Adrenal gland (tissue), 12 donors: Measurements from ENCODE around the gene ZDHHC4. TPM values are rescaled to one million over a fixed set of nuclear protein-coding genes. Genes with fewer than 3 reads are reported as not detected.
"Not testable (repeated sequence)": the region's sequence is repeated elsewhere in the genome, so short reads cannot be mapped to it uniquely, and the experiment has no call there.

ENCODE experiments used
- DNase-seq, 7 donors: peaks; one replicate each; pipeline ENCODE4 v3.0.0-alpha.2; 2019 to 2020
- H3K27ac ChIP-seq, 5 donors: fragments of 200-600 bp; sonication (generic) in 4 of 5; 1 replicate in 3 of 5; 2 replicates in 2 of 5; pipeline versions ENCODE4 v1.5.1 to v1.8.0; 2016 to 2020; ENCODE audit warnings: mild to moderate bottlenecking in 1 of 5
- H3K27me3 ChIP-seq: fragments of 200-600 bp; 2 replicates; pipeline ENCODE4 v1.8.0; 2021
- H3K36me3 ChIP-seq, 2 donors: fragments of 200-600 bp; replicated peaks in 1 of 2; 1 replicate in 1 of 2; 2 replicates in 1 of 2; pipeline versions ENCODE4 v1.5.1 to v1.8.0; 2018 to 2022
- H3K4me1 ChIP-seq, 2 donors: fragments of 200-600 bp; replicated peaks in 1 of 2; 1 replicate in 1 of 2; 2 replicates in 1 of 2; pipeline versions ENCODE4 v1.5.1 to v1.8.0; 2018 to 2021
- H3K4me3 ChIP-seq, 4 donors: fragments of 200-600 bp; sonication (generic) in 3 of 4; one replicate each; pipeline ENCODE4 v1.5.1; 2016 to 2018
- H3K9me3 ChIP-seq, 3 donors: fragments of 200-600 bp; sonication (generic) in 1 of 3; replicated peaks in 1 of 3; 1 replicate in 2 of 3; 2 replicates in 1 of 3; pipeline versions ENCODE4 v1.5.1 to v1.8.0; 2016 to 2021
- POLR2A ChIP-seq, 2 donors: fragments of 450-650 bp; IDR thresholded peaks; one replicate each; pipeline ENCODE4 v1.6.1; 2017; ENCODE audit warnings: antibody characterized with exemption in 2 of 2, mild to moderate bottlenecking in 2 of 2, moderate library complexity in 1 of 2
- WGBS, 4 donors: extraction: QIAGEN DNeasy Blood & Tissue Kit in 2 of 4; methylation state at CpG; one replicate each; pipeline versions ENCODE4 v1.1.5 to v1.1.7; 2013 to 2017; 5-methylcytosine and 5-hydroxymethylcytosine counted together
- intact Hi-C, 2 donors: fragments of 100-400 bp; cut with DNase I; formaldehyde crosslinking; loops; one replicate each; pipeline versions ENCODE4 v1.14.1 to v1.15.0; 2022 to 2023
- polyA plus RNA-seq, 3 donors: library from polyadenylated mRNA; stranded (reverse); fragments of 200-250 nt in 2 of 3; fragments of 350-450 nt in 1 of 3; fragmentation: Illumina TruSeq in 1 of 3; extraction: RNeasy Lipid Tissue Mini Kit (QIAGEN cat#74804) in 1 of 3; gene quantifications; one replicate each; pipeline ENCODE4 v1.2.3, GENCODE V29; 2013 to 2014
- total RNA-seq, 9 donors: library from RNA; depleted of rRNA in 4 of 9; stranded (reverse); fragments of >200 nt in 4 of 9; fragments of 120-200 nt in 1 of 9; fragmentation: NEBNext Ultra II Directional in 1 of 9; extraction: Animal tissue kit (Norgen Biotek cat#: 25700) in 1 of 9; gene quantifications; one replicate each; pipeline versions ENCODE4 v1.1.0 to v1.2.4, GENCODE V29; 2013 to 2023
- TF ChIP-seq, protein P1 (sequence below), 6 experiments: fragments of 450-650 bp in 4 of 6; fragments of 200-600 bp in 2 of 6; sonication (generic) in 1 of 6; IDR thresholded peaks; 1 replicate in 5 of 6; 2 replicates in 1 of 6; pipeline versions ENCODE4 v1.5.1 to v1.8.0; 2016 to 2021; ENCODE audit warnings: antibody characterized with exemption in 6 of 6, mild to moderate bottlenecking in 2 of 6, moderate library complexity in 1 of 6
- donor health status: healthy with polysubstance abuse.
- donor health status: Bipolar disorder and iron deficiency.
- donor health status: DM: yes; HTN: yes; CAD: no.
- donor health status: DM: no; HTN: no; CAD: no.
- donor health status: DM: no; HTN: no; CAD: no.
- donor health status: DM: yes; HTN: yes; CAD: no.

The ZDHHC4 gene
- total and polyA plus RNA-seq, 12 donors, result 38.5 to 115 (median 70.4) TPM

DNA sequence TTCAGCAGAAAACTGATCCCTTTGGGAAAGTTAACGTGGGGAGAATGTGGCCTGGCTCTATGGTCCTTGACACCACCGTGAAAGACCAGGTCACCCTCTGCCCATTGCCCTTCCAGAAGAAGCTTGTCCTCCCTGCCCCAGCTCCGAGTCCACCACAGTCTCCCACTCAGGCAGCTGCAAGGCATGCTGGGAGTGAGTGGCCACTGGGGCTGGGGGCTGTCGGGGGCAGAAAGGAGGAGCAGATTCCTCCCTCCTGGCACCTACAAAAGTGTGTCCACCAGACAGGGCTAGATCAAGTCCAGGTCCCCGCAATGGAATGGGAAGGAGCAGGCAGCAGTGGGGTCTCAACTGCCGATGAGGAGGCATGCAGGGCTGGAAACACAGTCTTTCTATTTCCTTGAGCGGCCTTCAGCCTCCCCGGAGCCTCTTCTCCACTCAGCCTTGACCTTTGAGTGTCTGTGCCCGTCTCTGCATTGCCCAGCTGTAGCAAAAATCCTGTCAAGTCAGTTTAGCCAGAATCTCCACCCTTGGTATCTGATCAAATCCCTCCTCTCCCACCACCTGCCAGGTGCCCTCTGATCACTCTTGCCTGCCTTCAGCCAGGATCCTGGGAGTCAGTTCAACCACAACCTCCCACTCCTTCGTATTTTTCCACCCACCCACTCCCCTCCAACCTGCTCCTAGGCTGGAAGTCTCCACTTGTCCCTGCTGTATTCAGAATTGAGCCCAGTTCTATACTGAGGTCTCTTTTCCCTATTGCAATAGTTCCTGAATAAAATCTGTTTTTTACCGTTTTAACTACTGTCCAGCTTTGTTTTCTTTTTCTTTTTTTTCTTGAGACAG, 53.0 kb downstream of the ZDHHC4 start:
- Histone ChIP-seq H3K36me3 (no peaks in the 10 kb centered on the region), H3K4me1 (no peaks in the 10 kb centered on the region), H3K9me3 (no peaks in the 10 kb centered on the region), H3K4me3 (no peak overlapping the region), H3K27ac (no peak overlapping the region), H3K27me3 (no peaks in the 10 kb centered on the region)
- TF ChIP-seq, protein P1, sequence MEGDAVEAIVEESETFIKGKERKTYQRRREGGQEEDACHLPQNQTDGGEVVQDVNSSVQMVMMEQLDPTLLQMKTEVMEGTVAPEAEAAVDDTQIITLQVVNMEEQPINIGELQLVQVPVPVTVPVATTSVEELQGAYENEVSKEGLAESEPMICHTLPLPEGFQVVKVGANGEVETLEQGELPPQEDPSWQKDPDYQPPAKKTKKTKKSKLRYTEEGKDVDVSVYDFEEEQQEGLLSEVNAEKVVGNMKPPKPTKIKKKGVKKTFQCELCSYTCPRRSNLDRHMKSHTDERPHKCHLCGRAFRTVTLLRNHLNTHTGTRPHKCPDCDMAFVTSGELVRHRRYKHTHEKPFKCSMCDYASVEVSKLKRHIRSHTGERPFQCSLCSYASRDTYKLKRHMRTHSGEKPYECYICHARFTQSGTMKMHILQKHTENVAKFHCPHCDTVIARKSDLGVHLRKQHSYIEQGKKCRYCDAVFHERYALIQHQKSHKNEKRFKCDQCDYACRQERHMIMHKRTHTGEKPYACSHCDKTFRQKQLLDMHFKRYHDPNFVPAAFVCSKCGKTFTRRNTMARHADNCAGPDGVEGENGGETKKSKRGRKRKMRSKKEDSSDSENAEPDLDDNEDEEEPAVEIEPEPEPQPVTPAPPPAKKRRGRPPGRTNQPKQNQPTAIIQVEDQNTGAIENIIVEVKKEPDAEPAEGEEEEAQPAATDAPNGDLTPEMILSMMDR (IDR thresholded peaks at IDR 0.05), result no peak
- no peak for TF ChIP-seq POLR2A (IDR thresholded peaks at IDR 0.05)
- WGBS, 4 donors, result 49 to 51% (median 51%) methylated on average over 9 to 11 of the region's 11 CpGs
- no peak for DNase-seq
- intact Hi-C loops, result no loop called here

DNA sequence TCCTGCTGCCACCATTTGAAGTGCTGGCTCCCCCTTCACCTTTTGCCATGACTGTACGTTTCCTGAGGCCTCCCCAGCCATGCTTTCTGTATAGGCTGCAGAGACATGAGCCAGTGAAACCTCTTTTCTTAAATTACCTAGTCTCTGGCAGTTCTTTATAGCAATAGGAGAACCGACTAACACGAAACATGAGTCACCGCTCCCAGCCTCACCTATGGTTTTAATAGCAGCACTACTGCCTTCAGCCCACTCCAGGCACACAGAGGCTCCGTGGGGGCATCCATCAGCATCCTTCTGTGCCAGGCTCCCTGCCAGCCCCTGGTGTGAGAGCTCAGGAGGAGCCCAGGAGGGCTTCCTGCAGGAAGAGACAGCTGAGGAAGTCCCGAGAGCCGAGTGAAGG, 54.4 kb downstream of the ZDHHC4 start:
- DNase-seq, result no peak
- Histone ChIP-seq H3K27me3 (no peaks in the 10 kb centered on the region), H3K9me3 (no peaks in the 10 kb centered on the region), H3K4me3 (no peak overlapping the region), H3K4me1 (peaks cover 0 to 4% of the 10 kb centered on the region in 2 donors), H3K27ac (no peak overlapping the region), H3K36me3 (no peaks in the 10 kb centered on the region)
- 73 to 86% (median 79%) methylated on average over 7 of the region's 7 CpGs for WGBS, 4 donors
- TF ChIP-seq, protein P1 (IDR thresholded peaks at IDR 0.05), result no peak
- TF ChIP-seq POLR2A (IDR thresholded peaks at IDR 0.05), result no peak
- intact Hi-C loops, result no loop called here

- H3K36me3 ChIP-seq, result no peaks in the 10 kb centered on the region
- no peak for TF ChIP-seq POLR2A (IDR thresholded peaks at IDR 0.05)
- TF ChIP-seq, protein P1 (IDR thresholded peaks at IDR 0.05), result no peak
- no peak overlapping the region for H3K4me3 ChIP-seq
- no peaks in the 10 kb centered on the region for H3K27me3 ChIP-seq
- no peak for DNase-seq
- H3K9me3 ChIP-seq, result no peaks in the 10 kb centered on the region
- intact Hi-C loops, result no loop called here
- 77 to 83% (median 80%) methylated on average over 8 of the region's 8 CpGs for WGBS, 4 donors
- H3K4me1 ChIP-seq, result peaks cover 0 to 16% of the 10 kb centered on the region in 2 donors
- H3K27ac ChIP-seq, result no peak overlapping the region
Measured at GRCh38 chr7:6634021-6634420, 56.8 kb downstream of the ZDHHC4 start.

GRCh38 chr7:6634971-6635370, 57.7 kb downstream of the ZDHHC4 start:
- DNase-seq, H3K27me3 ChIP-seq, intact Hi-C loops, H3K4me3 ChIP-seq, H3K9me3 ChIP-seq, H3K27ac ChIP-seq, H3K36me3 ChIP-seq: not testable (repeated sequence)
- WGBS, 4 donors, result 79 to 83% (median 81%) methylated on average over 5 of the region's 5 CpGs
- H3K4me1 ChIP-seq, result peaks cover 0 to 16% of the 10 kb centered on the region in 2 donors
